HepG2 (cell line): Measurements from ENCODE around the gene CORO7.

Experiments used
- ZNF143 ChIP-seq: sonication (generic); formaldehyde crosslinking; IDR thresholded peaks from 2 replicates; pipeline ENCODE4 v1.4.0; 2020; ENCODE audit warnings: missing genetic modification reagents
- TF ChIP-seq, protein P1 (sequence below): sonication (generic); formaldehyde crosslinking; IDR thresholded peaks from 2 replicates; pipeline ENCODE4 v1.5.0; 2020; ENCODE audit warnings: mild to moderate bottlenecking, missing genetic modification reagents, moderate library complexity

DNA sequence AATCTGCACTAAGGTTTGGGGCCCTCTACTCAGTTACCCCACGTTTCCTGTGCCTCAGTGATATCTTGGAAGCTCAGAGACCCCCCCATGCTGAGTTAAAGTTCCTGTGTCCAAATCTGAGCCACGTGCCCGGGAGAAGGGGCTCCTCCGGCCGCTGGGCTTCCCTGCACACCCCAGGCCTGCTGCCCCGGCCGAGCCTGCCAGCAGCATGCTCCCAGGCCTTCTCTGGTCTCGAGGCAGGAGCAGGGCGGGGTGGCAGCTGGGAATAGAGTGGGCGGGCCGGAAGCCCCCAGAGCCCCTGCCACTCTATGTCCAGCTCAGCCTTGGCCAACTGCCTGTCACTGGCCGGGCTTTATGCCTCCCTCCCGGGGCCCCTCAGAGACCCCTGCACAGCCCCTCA, 50.4 kb downstream of the CORO7 start:
- TF ChIP-seq, protein P1, sequence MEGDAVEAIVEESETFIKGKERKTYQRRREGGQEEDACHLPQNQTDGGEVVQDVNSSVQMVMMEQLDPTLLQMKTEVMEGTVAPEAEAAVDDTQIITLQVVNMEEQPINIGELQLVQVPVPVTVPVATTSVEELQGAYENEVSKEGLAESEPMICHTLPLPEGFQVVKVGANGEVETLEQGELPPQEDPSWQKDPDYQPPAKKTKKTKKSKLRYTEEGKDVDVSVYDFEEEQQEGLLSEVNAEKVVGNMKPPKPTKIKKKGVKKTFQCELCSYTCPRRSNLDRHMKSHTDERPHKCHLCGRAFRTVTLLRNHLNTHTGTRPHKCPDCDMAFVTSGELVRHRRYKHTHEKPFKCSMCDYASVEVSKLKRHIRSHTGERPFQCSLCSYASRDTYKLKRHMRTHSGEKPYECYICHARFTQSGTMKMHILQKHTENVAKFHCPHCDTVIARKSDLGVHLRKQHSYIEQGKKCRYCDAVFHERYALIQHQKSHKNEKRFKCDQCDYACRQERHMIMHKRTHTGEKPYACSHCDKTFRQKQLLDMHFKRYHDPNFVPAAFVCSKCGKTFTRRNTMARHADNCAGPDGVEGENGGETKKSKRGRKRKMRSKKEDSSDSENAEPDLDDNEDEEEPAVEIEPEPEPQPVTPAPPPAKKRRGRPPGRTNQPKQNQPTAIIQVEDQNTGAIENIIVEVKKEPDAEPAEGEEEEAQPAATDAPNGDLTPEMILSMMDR = no peak
- TF ChIP-seq ZNF143 (CRISPR knock-in tag) = no peak
